Measurements from ENCODE around the gene CHD9. TPM values are rescaled to one million over a fixed set of nuclear protein-coding genes. Genes with fewer than 3 reads are reported as not detected.

Gene CHD9
- total RNA-seq, 1 experiment from 2014 or later, result 18.9 TPM

- TF ChIP-seq POLR2A (IDR thresholded peaks at IDR 0.05; ENCODE audit: borderline replicate concordance, extremely low read depth, insufficient read depth, insufficient read length) (no peak), CBX3 (IDR thresholded peaks at IDR 0.05; ENCODE audit: low read depth) (no peak), EZH2phosphoT487 (IDR thresholded peaks at IDR 0.05; ENCODE audit: borderline replicate concordance) (no peak)
These were observed 181.1 kb downstream of the CHD9 start (continued) for GRCh38 chr16:53235851-53236250.

DNA sequence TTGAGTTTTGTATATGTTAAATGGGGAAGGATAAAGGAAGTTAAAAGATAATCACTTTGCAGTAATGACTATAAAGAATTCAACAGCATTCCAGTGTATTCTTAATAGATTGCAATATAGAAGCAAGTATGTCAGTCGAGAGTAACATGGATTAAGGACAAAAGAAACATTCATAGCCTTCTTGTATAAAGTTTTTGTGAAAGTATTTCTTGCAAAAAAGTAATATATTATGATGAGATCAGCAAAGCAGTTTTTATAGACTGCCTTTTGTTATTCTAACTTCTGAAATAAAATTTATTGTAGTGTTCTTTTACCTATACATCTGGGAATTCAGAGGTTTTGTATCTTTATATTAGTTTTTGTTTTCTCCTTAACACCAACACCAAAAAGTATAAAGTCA, 194.5 kb downstream of the CHD9 start:
- ATAC-seq (no peak), DNase-seq (ENCODE audit: low read depth, low spot score) (no peak)
- no peaks in the 10 kb centered on the region for H3K4me1 ChIP-seq (ENCODE audit: control insufficient read depth in 1 of 2, insufficient read depth in 2 of 2, low read length in 2 of 2)
- H4K20me1 ChIP-seq (ENCODE audit: insufficient read depth), result no peaks in the 10 kb centered on the region; the same call in 1 of the 2 replicates
- intact Hi-C loops (cut with micrococcal nuclease), result no loop called here
- CTCF ChIA-PET, result no interaction called here
- H3K9me2 ChIP-seq (ENCODE audit: insufficient read depth), result no peaks in the 10 kb centered on the region
- H3K4me3 ChIP-seq (replicated peaks in 1 of 2; ENCODE audit: low read depth in 1 of 2, low read length in 2 of 2), result no peak overlapping the region
- H3K36me3 ChIP-seq (ENCODE audit: control insufficient read depth in 1 of 2, insufficient read depth in 2 of 2, low read length in 2 of 2), result peaks cover 10 to 16% of the 10 kb centered on the region in 2 experiments
- no peak overlapping the region for H2AFZ ChIP-seq (ENCODE audit: low read depth, low read length, poor library complexity, severe bottlenecking)
- H3K79me2 ChIP-seq (ENCODE audit: insufficient read depth, low read length), result no peaks in the 10 kb centered on the region
- H3K4me2 ChIP-seq (ENCODE audit: low read length), result no peak overlapping the region
- no TSS peak for BruUV-seq (replicated peaks)
- H3K9ac ChIP-seq (ENCODE audit: low read length), result no peak overlapping the region
- no peaks in the 10 kb centered on the region; a peak in 1 of 4 replicates for H3K9me3 ChIP-seq (ENCODE audit: control insufficient read depth in 1 of 2, insufficient read depth in 1 of 2, low read depth in 1 of 2, low read length in 2 of 2)
- H3K27me3 ChIP-seq (ENCODE audit: insufficient read depth, low read length), result no peaks in the 10 kb centered on the region
- POLR2A ChIA-PET, result no interaction called here
- no peak overlapping the region for H3K27ac ChIP-seq (ENCODE audit: low read depth, low read length)
- RAD21 ChIA-PET (ENCODE audit: low non-redundant PET in 1 of 2, low total read pairs in 2 of 2, uncharacterized antibody in 2 of 2, unreplicated experiment in 2 of 2), result no interaction called here
- TF ChIP-seq EZH2 (IDR thresholded peaks at IDR 0.05) (no peak), JUND (IDR thresholded peaks at IDR 0.05) (no peak), ZFX (IDR thresholded peaks at IDR 0.05) (no peak), EGR1 (IDR thresholded peaks at IDR 0.05; ENCODE audit: low read depth) (no peak), SIN3A (IDR thresholded peaks at IDR 0.05; ENCODE audit: low read depth) (no peak), SP1 (IDR thresholded peaks at IDR 0.05; ENCODE audit: low read depth) (no peak), ELF1 (IDR thresholded peaks at IDR 0.05; ENCODE audit: borderline replicate concordance, low read depth) (no peak), YY1 (IDR thresholded peaks at IDR 0.05; ENCODE audit: extremely low read depth, insufficient replicate concordance, low read depth, low read length) (no peak), CEBPB (IDR thresholded peaks at IDR 0.05; ENCODE audit: low read depth) (no peak), ZNF274 (IDR thresholded peaks at IDR 0.05; ENCODE audit: low read depth, low read length) (no peak), CBX3 (IDR thresholded peaks at IDR 0.05; ENCODE audit: low read depth) (no peak), EZH2phosphoT487 (IDR thresholded peaks at IDR 0.05; ENCODE audit: borderline replicate concordance) (no peak), ATF3 (IDR thresholded peaks at IDR 0.05) (no peak), FOSL1 (IDR thresholded peaks at IDR 0.05; ENCODE audit: low read depth) (no peak), ZBTB33 (IDR thresholded peaks at IDR 0.05; ENCODE audit: extremely low read depth, insufficient replicate concordance, low read length) (no peak), SRF (IDR thresholded peaks at IDR 0.05; ENCODE audit: low read depth) (no peak), TCF7L2 (IDR thresholded peaks at IDR 0.05; ENCODE audit: borderline replicate concordance, extremely low read depth, insufficient read depth, insufficient read length) (no peak)
- TF ChIP-seq, protein P1, sequence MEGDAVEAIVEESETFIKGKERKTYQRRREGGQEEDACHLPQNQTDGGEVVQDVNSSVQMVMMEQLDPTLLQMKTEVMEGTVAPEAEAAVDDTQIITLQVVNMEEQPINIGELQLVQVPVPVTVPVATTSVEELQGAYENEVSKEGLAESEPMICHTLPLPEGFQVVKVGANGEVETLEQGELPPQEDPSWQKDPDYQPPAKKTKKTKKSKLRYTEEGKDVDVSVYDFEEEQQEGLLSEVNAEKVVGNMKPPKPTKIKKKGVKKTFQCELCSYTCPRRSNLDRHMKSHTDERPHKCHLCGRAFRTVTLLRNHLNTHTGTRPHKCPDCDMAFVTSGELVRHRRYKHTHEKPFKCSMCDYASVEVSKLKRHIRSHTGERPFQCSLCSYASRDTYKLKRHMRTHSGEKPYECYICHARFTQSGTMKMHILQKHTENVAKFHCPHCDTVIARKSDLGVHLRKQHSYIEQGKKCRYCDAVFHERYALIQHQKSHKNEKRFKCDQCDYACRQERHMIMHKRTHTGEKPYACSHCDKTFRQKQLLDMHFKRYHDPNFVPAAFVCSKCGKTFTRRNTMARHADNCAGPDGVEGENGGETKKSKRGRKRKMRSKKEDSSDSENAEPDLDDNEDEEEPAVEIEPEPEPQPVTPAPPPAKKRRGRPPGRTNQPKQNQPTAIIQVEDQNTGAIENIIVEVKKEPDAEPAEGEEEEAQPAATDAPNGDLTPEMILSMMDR (IDR thresholded peaks at IDR 0.05 in 2 of 3, conservative IDR thresholded peaks at IDR 0.05 in 1 of 3; ENCODE audit: borderline replicate concordance in 1 of 3, insufficient read depth in 1 of 3, low read depth in 2 of 3, low read length in 2 of 3), result no peak
- TF ChIP-seq, protein P2, sequence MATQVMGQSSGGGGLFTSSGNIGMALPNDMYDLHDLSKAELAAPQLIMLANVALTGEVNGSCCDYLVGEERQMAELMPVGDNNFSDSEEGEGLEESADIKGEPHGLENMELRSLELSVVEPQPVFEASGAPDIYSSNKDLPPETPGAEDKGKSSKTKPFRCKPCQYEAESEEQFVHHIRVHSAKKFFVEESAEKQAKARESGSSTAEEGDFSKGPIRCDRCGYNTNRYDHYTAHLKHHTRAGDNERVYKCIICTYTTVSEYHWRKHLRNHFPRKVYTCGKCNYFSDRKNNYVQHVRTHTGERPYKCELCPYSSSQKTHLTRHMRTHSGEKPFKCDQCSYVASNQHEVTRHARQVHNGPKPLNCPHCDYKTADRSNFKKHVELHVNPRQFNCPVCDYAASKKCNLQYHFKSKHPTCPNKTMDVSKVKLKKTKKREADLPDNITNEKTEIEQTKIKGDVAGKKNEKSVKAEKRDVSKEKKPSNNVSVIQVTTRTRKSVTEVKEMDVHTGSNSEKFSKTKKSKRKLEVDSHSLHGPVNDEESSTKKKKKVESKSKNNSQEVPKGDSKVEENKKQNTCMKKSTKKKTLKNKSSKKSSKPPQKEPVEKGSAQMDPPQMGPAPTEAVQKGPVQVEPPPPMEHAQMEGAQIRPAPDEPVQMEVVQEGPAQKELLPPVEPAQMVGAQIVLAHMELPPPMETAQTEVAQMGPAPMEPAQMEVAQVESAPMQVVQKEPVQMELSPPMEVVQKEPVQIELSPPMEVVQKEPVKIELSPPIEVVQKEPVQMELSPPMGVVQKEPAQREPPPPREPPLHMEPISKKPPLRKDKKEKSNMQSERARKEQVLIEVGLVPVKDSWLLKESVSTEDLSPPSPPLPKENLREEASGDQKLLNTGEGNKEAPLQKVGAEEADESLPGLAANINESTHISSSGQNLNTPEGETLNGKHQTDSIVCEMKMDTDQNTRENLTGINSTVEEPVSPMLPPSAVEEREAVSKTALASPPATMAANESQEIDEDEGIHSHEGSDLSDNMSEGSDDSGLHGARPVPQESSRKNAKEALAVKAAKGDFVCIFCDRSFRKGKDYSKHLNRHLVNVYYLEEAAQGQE (IDR thresholded peaks at IDR 0.05; ENCODE audit: low read depth), result no peak

Measured in HCT116 (cell line).